ENCODE results near the gene PROKR1. TPM values are rescaled to one million over a fixed set of nuclear protein-coding genes. Genes with fewer than 3 reads are reported as not detected.

PROKR1 gene
- total RNA-seq, 2 donors from 2014 or later, result 2.9 to 4.4 TPM

- H3K27me3 ChIP-seq (ENCODE audit: control insufficient read depth, insufficient read depth, low read length, poor library complexity, severe bottlenecking), result no peaks in the 10 kb centered on the region
- Mint-ChIP-seq H3K27me3 (ENCODE audit: insufficient read depth) (no peaks in the 10 kb centered on the region), H3K9me3 (peaks cover 44% of the 10 kb centered on the region), H3K27ac (no peak overlapping the region), H3K4me1 (no peaks in the 10 kb centered on the region), H3K36me3 (ENCODE audit: low read depth) (peaks cover 10% of the 10 kb centered on the region), H3K4me3 (no peak overlapping the region)
- H3K9ac ChIP-seq (ENCODE audit: extremely low read depth, low read length, poor library complexity, severe bottlenecking), result no peak overlapping the region
- peaks cover 33% of the 10 kb centered on the region for H3K9me3 ChIP-seq (ENCODE audit: control insufficient read depth, low read length)
- no peak overlapping the region for H3K27ac ChIP-seq (ENCODE audit: low read depth, low read length)
- H3K4me1 ChIP-seq (ENCODE audit: control insufficient read depth, insufficient read depth, low read length), result no peaks in the 10 kb centered on the region
- TF ChIP-seq CTCF (conservative IDR thresholded peaks at IDR 0.05), result no peak
- H3K4me3 ChIP-seq (ENCODE audit: low read length), result no peak overlapping the region
- no peak for DNase-seq
- H3K36me3 ChIP-seq (ENCODE audit: control insufficient read depth, insufficient read depth, low read length), result no peaks in the 10 kb centered on the region
Observed at GRCh38 chr2:68620772-68621171, 22.6 kb upstream of the PROKR1 start.

- no peak for TF ChIP-seq CTCF (conservative IDR thresholded peaks at IDR 0.05)
- no peaks in the 10 kb centered on the region for H3K27me3 ChIP-seq (ENCODE audit: control insufficient read depth, insufficient read depth, low read length, poor library complexity, severe bottlenecking)
- no peaks in the 10 kb centered on the region for H3K36me3 ChIP-seq (ENCODE audit: control insufficient read depth, insufficient read depth, low read length)
- no peak overlapping the region for H3K4me3 Mint-ChIP-seq
- H3K36me3 Mint-ChIP-seq (ENCODE audit: low read depth), result peaks cover 15% of the 10 kb centered on the region
- peaks cover 38% of the 10 kb centered on the region for H3K9me3 ChIP-seq (ENCODE audit: control insufficient read depth, low read length)
- no peak overlapping the region for H3K9ac ChIP-seq (ENCODE audit: extremely low read depth, low read length, poor library complexity, severe bottlenecking)
- WGBS, 2 experiments (ENCODE audit: insufficient coverage in 1 of 2, insufficient read length in 1 of 2), result 89 to 100% methylated on average over 3 to 6 of the region's 6 CpGs
- H3K27ac Mint-ChIP-seq, result no peak overlapping the region
- no peak for DNase-seq
- H3K4me1 Mint-ChIP-seq, result no peaks in the 10 kb centered on the region
- peaks cover 45% of the 10 kb centered on the region for H3K9me3 Mint-ChIP-seq
- no peaks in the 10 kb centered on the region for H3K27me3 Mint-ChIP-seq (ENCODE audit: insufficient read depth)
- H3K4me1 ChIP-seq (ENCODE audit: control insufficient read depth, insufficient read depth, low read length), result no peaks in the 10 kb centered on the region
- H3K4me3 ChIP-seq (ENCODE audit: low read length), result no peak overlapping the region
- no peak overlapping the region for H3K27ac ChIP-seq (ENCODE audit: low read depth, low read length)
Observed at GRCh38 chr2:68623820-68624219, 19.6 kb upstream of the PROKR1 start.

- Mint-ChIP-seq H3K27me3 (ENCODE audit: insufficient read depth) (no peaks in the 10 kb centered on the region), H3K4me3 (no peak overlapping the region), H3K27ac (no peak overlapping the region), H3K36me3 (ENCODE audit: low read depth) (peaks cover 11% of the 10 kb centered on the region), H3K4me1 (peaks cover 9% of the 10 kb centered on the region), H3K9me3 (peaks cover 32% of the 10 kb centered on the region)
- no peak for TF ChIP-seq CTCF (conservative IDR thresholded peaks at IDR 0.05)
- H3K27ac ChIP-seq (ENCODE audit: low read depth, low read length), result no peak overlapping the region
- no peaks in the 10 kb centered on the region for H3K27me3 ChIP-seq (ENCODE audit: control insufficient read depth, insufficient read depth, low read length, poor library complexity, severe bottlenecking)
- H3K9me3 ChIP-seq (ENCODE audit: control insufficient read depth, low read length), result peaks cover 29% of the 10 kb centered on the region
- H3K9ac ChIP-seq (ENCODE audit: extremely low read depth, low read length, poor library complexity, severe bottlenecking), result no peak overlapping the region
- 91% methylated on average over 3 of the region's 3 CpGs; no CpG with 5 or more reads in 1 of the 2 experiments for WGBS, 2 experiments (ENCODE audit: insufficient coverage in 1 of 2, insufficient read length in 1 of 2)
- no peaks in the 10 kb centered on the region for H3K36me3 ChIP-seq (ENCODE audit: control insufficient read depth, insufficient read depth, low read length)
- H3K4me3 ChIP-seq (ENCODE audit: low read length), result no peak overlapping the region
- H3K4me1 ChIP-seq (ENCODE audit: control insufficient read depth, insufficient read depth, low read length), result no peaks in the 10 kb centered on the region
- no peak for DNase-seq
Observed at GRCh38 chr2:68627615-68628014, 15.8 kb upstream of the PROKR1 start.
